HCT116 (cell line): ENCODE measurements around the gene GFOD2.
"Not testable (repeated sequence)": the region's sequence is repeated elsewhere in the genome, so short reads cannot be mapped to it uniquely, and the experiment has no call there.

Experiments
- EGR1 ChIP-seq: IDR thresholded peaks from 2 replicates; pipeline ENCODE4 v1.6.1; 2012; ENCODE audit warnings: low read depth
- EZH2 ChIP-seq: fragments of 200-600 bp; sonication (generic); IDR thresholded peaks from 2 replicates; pipeline ENCODE4 v1.6.1; 2017; ENCODE audit warnings: antibody characterized with exemption, mixed run types
- EZH2phosphoT487 ChIP-seq: fragments of 200-600 bp; IDR thresholded peaks from 2 replicates; pipeline ENCODE4 v1.6.1; 2018; ENCODE audit warnings: antibody characterized with exemption, borderline replicate concordance
- POLR2A ChIP-seq: IDR thresholded peaks from 2 replicates; pipeline ENCODE4 v1.7.0; 2011; ENCODE audit warnings: borderline replicate concordance; ENCODE audit not compliant: insufficient read depth, insufficient read length; ENCODE audit errors: extremely low read depth
- POLR2AphosphoS5 ChIP-seq: IDR thresholded peaks from 2 replicates; pipeline ENCODE4 v1.6.1; 2011; ENCODE audit warnings: mild to moderate bottlenecking, low read depth, low read length, moderate library complexity
- SRF ChIP-seq: IDR thresholded peaks from 2 replicates; pipeline ENCODE4 v1.6.1; 2012; ENCODE audit warnings: low read depth
- YY1 ChIP-seq: IDR thresholded peaks from 2 replicates; pipeline ENCODE4 v1.6.1; 2011; ENCODE audit warnings: low read length, low read depth, moderate library complexity, mild to moderate bottlenecking; ENCODE audit not compliant: insufficient replicate concordance; ENCODE audit errors: extremely low read depth
- ZFX ChIP-seq: fragments of 450-650 bp; IDR thresholded peaks from 2 replicates; pipeline ENCODE4 v1.6.1; 2017
- ZNF274 ChIP-seq: fragments of 200-500 bp; sonication (Bioruptor generic); IDR thresholded peaks from 2 replicates; pipeline ENCODE4 v1.6.1; 2014; ENCODE audit warnings: mild to moderate bottlenecking, low read depth, low read length, inconsistent platforms
- TF ChIP-seq, protein P1 (sequence below), 3 experiments: fragments of 200-600 bp in 1 of 3; sonication (generic) in 1 of 3; IDR thresholded peaks in 2 of 3; conservative IDR thresholded peaks in 1 of 3; 2 replicates each; pipeline ENCODE4 v1.5.1; 2012 to 2017; ENCODE audit warnings: low read depth in 2 of 3, low read length in 2 of 3, antibody characterized with exemption in 1 of 3, borderline replicate concordance in 1 of 3, control low read depth in 1 of 3, mild to moderate bottlenecking in 1 of 3, mixed read lengths in 1 of 3, mixed run types in 1 of 3, moderate library complexity in 1 of 3; ENCODE audit not compliant: insufficient read depth in 1 of 3
- TF ChIP-seq, protein P2 (sequence below): IDR thresholded peaks from 2 replicates; pipeline ENCODE4 v1.6.1; 2012
- TF ChIP-seq, protein P3 (sequence below): IDR thresholded peaks from 2 replicates; pipeline ENCODE4 v1.6.1; 2012; ENCODE audit warnings: low read depth
- TF ChIP-seq, protein P4 (sequence below): IDR thresholded peaks from 2 replicates; pipeline ENCODE4 v1.6.1; 2011; ENCODE audit warnings: mild to moderate bottlenecking, low read length, moderate library complexity; ENCODE audit not compliant: insufficient replicate concordance; ENCODE audit errors: extremely low read depth
- TF ChIP-seq, protein P5 (sequence below): IDR thresholded peaks from 2 replicates; pipeline ENCODE4 v1.6.1; 2012

DNA sequence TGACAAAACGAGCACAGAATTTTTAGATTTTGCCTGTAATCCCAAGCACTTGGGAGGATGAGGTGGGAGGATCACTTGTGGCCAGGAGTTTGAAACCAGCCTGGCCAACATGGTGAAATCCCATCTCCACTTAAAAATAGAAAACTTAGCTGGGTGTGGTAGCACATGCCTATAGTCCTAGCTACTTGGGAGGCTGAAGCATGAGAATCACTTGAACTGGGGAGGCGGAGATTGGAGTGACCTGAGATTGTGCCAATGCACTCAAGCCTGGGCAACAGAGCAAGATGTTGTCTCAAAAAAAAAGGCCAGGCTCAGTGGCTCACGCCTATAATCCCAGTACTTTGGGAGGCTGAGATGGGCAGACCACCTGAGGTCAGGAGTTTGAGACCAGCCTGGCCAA, 32.2 kb upstream of the GFOD2 start:
- TF ChIP-seq, protein P1, sequence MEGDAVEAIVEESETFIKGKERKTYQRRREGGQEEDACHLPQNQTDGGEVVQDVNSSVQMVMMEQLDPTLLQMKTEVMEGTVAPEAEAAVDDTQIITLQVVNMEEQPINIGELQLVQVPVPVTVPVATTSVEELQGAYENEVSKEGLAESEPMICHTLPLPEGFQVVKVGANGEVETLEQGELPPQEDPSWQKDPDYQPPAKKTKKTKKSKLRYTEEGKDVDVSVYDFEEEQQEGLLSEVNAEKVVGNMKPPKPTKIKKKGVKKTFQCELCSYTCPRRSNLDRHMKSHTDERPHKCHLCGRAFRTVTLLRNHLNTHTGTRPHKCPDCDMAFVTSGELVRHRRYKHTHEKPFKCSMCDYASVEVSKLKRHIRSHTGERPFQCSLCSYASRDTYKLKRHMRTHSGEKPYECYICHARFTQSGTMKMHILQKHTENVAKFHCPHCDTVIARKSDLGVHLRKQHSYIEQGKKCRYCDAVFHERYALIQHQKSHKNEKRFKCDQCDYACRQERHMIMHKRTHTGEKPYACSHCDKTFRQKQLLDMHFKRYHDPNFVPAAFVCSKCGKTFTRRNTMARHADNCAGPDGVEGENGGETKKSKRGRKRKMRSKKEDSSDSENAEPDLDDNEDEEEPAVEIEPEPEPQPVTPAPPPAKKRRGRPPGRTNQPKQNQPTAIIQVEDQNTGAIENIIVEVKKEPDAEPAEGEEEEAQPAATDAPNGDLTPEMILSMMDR (IDR thresholded peaks at IDR 0.05 in 2 of 3, conservative IDR thresholded peaks at IDR 0.05 in 1 of 3; ENCODE audit: borderline replicate concordance in 1 of 3, insufficient read depth in 1 of 3, low read depth in 2 of 3, low read length in 2 of 3), result not testable (repeated sequence)
- TF ChIP-seq POLR2A, EZH2, POLR2AphosphoS5, EGR1, ZNF274, SRF, EZH2phosphoT487, ZFX, YY1: not testable (repeated sequence)
- TF ChIP-seq, protein P2, sequence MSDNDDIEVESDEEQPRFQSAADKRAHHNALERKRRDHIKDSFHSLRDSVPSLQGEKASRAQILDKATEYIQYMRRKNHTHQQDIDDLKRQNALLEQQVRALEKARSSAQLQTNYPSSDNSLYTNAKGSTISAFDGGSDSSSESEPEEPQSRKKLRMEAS, result not testable (repeated sequence)
- TF ChIP-seq, protein P3, sequence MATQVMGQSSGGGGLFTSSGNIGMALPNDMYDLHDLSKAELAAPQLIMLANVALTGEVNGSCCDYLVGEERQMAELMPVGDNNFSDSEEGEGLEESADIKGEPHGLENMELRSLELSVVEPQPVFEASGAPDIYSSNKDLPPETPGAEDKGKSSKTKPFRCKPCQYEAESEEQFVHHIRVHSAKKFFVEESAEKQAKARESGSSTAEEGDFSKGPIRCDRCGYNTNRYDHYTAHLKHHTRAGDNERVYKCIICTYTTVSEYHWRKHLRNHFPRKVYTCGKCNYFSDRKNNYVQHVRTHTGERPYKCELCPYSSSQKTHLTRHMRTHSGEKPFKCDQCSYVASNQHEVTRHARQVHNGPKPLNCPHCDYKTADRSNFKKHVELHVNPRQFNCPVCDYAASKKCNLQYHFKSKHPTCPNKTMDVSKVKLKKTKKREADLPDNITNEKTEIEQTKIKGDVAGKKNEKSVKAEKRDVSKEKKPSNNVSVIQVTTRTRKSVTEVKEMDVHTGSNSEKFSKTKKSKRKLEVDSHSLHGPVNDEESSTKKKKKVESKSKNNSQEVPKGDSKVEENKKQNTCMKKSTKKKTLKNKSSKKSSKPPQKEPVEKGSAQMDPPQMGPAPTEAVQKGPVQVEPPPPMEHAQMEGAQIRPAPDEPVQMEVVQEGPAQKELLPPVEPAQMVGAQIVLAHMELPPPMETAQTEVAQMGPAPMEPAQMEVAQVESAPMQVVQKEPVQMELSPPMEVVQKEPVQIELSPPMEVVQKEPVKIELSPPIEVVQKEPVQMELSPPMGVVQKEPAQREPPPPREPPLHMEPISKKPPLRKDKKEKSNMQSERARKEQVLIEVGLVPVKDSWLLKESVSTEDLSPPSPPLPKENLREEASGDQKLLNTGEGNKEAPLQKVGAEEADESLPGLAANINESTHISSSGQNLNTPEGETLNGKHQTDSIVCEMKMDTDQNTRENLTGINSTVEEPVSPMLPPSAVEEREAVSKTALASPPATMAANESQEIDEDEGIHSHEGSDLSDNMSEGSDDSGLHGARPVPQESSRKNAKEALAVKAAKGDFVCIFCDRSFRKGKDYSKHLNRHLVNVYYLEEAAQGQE, result not testable (repeated sequence)
- TF ChIP-seq, protein P4, sequence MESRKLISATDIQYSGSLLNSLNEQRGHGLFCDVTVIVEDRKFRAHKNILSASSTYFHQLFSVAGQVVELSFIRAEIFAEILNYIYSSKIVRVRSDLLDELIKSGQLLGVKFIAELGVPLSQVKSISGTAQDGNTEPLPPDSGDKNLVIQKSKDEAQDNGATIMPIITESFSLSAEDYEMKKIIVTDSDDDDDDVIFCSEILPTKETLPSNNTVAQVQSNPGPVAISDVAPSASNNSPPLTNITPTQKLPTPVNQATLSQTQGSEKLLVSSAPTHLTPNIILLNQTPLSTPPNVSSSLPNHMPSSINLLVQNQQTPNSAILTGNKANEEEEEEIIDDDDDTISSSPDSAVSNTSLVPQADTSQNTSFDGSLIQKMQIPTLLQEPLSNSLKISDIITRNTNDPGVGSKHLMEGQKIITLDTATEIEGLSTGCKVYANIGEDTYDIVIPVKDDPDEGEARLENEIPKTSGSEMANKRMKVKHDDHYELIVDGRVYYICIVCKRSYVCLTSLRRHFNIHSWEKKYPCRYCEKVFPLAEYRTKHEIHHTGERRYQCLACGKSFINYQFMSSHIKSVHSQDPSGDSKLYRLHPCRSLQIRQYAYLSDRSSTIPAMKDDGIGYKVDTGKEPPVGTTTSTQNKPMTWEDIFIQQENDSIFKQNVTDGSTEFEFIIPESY, result not testable (repeated sequence)
- TF ChIP-seq, protein P5, sequence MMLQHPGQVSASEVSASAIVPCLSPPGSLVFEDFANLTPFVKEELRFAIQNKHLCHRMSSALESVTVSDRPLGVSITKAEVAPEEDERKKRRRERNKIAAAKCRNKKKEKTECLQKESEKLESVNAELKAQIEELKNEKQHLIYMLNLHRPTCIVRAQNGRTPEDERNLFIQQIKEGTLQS, result not testable (repeated sequence)
